ENCODE data around the gene TUBB. TPM values are rescaled to one million over a fixed set of nuclear protein-coding genes. Genes with fewer than 3 reads are reported as not detected.

Gene TUBB
- 1,986 and 2,086 TPM in 2 replicates for total RNA-seq
- long read RNA-seq, transcript TUBB-206 (4 exons, 2,632 nt), result minor isoform, 17 of 7,210 reads
- long read RNA-seq, transcript TUBB-205 (4 exons, 2,670 nt), result major isoform, 7,043 of 7,210 reads
- long read RNA-seq, partial matches to known transcripts, result 100 of 7,210 reads
- long read RNA-seq, other reads (novel, unspliced or antisense), result 50 of 7,210 reads

GRCh38 chr6:30719791-30720737 lies at the start of gene TUBB:
Gene TUBB, plus strand, starts transcription at chr6:30720352. Its CDS starts 155 bp downstream, at chr6:30720507.
- H3K4me1 Mint-ChIP-seq, result peaks cover 71% of the 10 kb centered on the region
- peak; percentile 30 for TF ChIP-seq CTCF (conservative IDR thresholded peaks at IDR 0.05)
- peak within 1 kb of the TSS; percentile 99 for H3K4me3 Mint-ChIP-seq
- H3K9me3 Mint-ChIP-seq, result peaks cover 7% of the 10 kb centered on the region
- peaks cover 56% of the 10 kb centered on the region for H3K36me3 Mint-ChIP-seq (ENCODE audit: low read depth)
- peaks cover 49% of the 10 kb centered on the region for H3K27me3 Mint-ChIP-seq (ENCODE audit: low read depth)
- DNase-seq (ENCODE audit: low read depth, low spot score), result peak; percentile 94
- H3K27ac Mint-ChIP-seq (ENCODE audit: unreplicated experiment), result peak within 1 kb of the TSS; percentile 100

GRCh38 chr6:30670760-30671527 lies 49.2 kb upstream of the TUBB start:
- H3K9me3 Mint-ChIP-seq, result no peaks in the 10 kb centered on the region
- H3K27ac Mint-ChIP-seq (ENCODE audit: unreplicated experiment), result no peak overlapping the region
- H3K36me3 Mint-ChIP-seq (ENCODE audit: low read depth), result peaks cover 3% of the 10 kb centered on the region
- no peaks in the 10 kb centered on the region for H3K27me3 Mint-ChIP-seq (ENCODE audit: low read depth)
- H3K4me3 Mint-ChIP-seq, result peak overlapping the region; percentile 82
- TF ChIP-seq CTCF (conservative IDR thresholded peaks at IDR 0.05), result peak; percentile 43
- peaks cover 14% of the 10 kb centered on the region for H3K4me1 Mint-ChIP-seq
- DNase-seq (ENCODE audit: low read depth, low spot score), result no peak

- Mint-ChIP-seq H3K27me3 (ENCODE audit: low read depth) (no peaks in the 10 kb centered on the region), H3K4me1 (peaks cover 18% of the 10 kb centered on the region), H3K9me3 (no peaks in the 10 kb centered on the region), H3K27ac (ENCODE audit: unreplicated experiment) (peak within 1 kb of the TSS; percentile 28), H3K36me3 (ENCODE audit: low read depth) (peaks cover 10% of the 10 kb centered on the region), H3K4me3 (peak within 1 kb of the TSS; percentile 90)
- peak; percentile 90 for TF ChIP-seq CTCF (conservative IDR thresholded peaks at IDR 0.05)
- DNase-seq (ENCODE audit: low read depth, low spot score), result peak; percentile 97
These were observed 47.5 kb upstream of the TUBB start, which contains the start of gene DHX16 for GRCh38 chr6:30672445-30673253. Gene DHX16, minus strand, starts transcription at chr6:30673006. Its CDS starts 165 bp downstream, at chr6:30672841.

GRCh38 chr6:30676660-30677285 lies 43.4 kb upstream of the TUBB start:
- TF ChIP-seq CTCF (conservative IDR thresholded peaks at IDR 0.05), result no peak

More at GRCh38 chr6:30676660-30677285, 43.4 kb upstream of the TUBB start:
- Mint-ChIP-seq H3K9me3 (no peaks in the 10 kb centered on the region), H3K36me3 (ENCODE audit: low read depth) (peaks cover 13% of the 10 kb centered on the region), H3K27ac (ENCODE audit: unreplicated experiment) (no peak overlapping the region), H3K4me3 (peak overlapping the region; percentile 12), H3K4me1 (peaks cover 39% of the 10 kb centered on the region), H3K27me3 (ENCODE audit: low read depth) (no peaks in the 10 kb centered on the region)
- no peak for DNase-seq (ENCODE audit: low read depth, low spot score)

All from neural crest cell (in vitro differentiated cells).